A549 (cell line): ENCODE measurements around the gene ZNF135. TPM values are rescaled to one million over a fixed set of nuclear protein-coding genes. Genes with fewer than 3 reads are reported as not detected.

ENCODE experiments used
- ATAC-seq, 2 experiments: fragments of 200-7000 bp in 1 of 2; fragments of >200 bp in 1 of 2; cut with Nextera tagmentation in 1 of 2; cut with Tn5 transposase in 1 of 2; 3 replicates each; pipeline versions ENCODE4 v1.8.0 to v1.9.1; 2018 to 2020; ENCODE audit warnings: mild to moderate bottlenecking in 1 of 2, moderate library complexity in 1 of 2
- CTCF ChIA-PET: fragments of 300-600 bp; sonication (Branson Sonifier 250); formaldehyde crosslinking; extraction: SDS; loops from one replicate; lab custom pipeline; 2021; ENCODE audit warnings: antibody characterized with exemption, inconsistent platforms; lab: Yijun Ruan, JAX
- POLR2A ChIA-PET: fragments of 350-600 bp; formaldehyde crosslinking; extraction: SDS; loops from one replicate; lab custom pipeline; 2021; ENCODE audit warnings: antibody characterized with exemption, inconsistent platforms; lab: Yijun Ruan, JAX
- DNase-seq, 2 experiments: peaks; one replicate each; pipeline versions ENCODE4 v3.0.0 to v3.0.0-alpha.2; 2011 to 2016; ENCODE audit warnings: low read depth in 1 of 2, low spot score in 1 of 2
- FAIRE-seq: peaks from 2 replicates; lab custom pipeline; 2011; peaks lifted over from hg19 to GRCh38; lab: Jason Lieb, UNC
- H3K27ac ChIP-seq, 2 experiments: fragments of >200 bp; sonication (Bioruptor Twin); formaldehyde crosslinking; 3 replicates each; pipeline ENCODE4 v1.5.1; 2016 to 2017
- H3K4me1 ChIP-seq: fragments of >200 bp; sonication (Bioruptor Twin); formaldehyde crosslinking; 3 replicates; pipeline ENCODE4 v1.6.1; 2016
- H3K4me2 ChIP-seq: fragments of >200 bp; sonication (Bioruptor Twin); formaldehyde crosslinking; 3 replicates; pipeline ENCODE4 v1.6.1; 2016
- H3K4me3 ChIP-seq: fragments of >200 bp; sonication (Bioruptor Twin); formaldehyde crosslinking; 3 replicates; pipeline ENCODE4 v1.5.1; 2016
- H3K9me3 ChIP-seq: fragments of >200 bp; sonication (Bioruptor Twin); formaldehyde crosslinking; 3 replicates; pipeline ENCODE4 v1.6.1; 2016
- CHD2 ChIP-seq: fragments of 150-350 bp; IDR thresholded peaks from 2 replicates; pipeline ENCODE4 v1.6.1; 2014; ENCODE audit warnings: low read length; ENCODE audit not compliant: partially characterized antibody
- CHD4 ChIP-seq: fragments of 200-600 bp; sonication (generic); IDR thresholded peaks from 2 replicates; pipeline ENCODE4 v1.6.1; 2016; ENCODE audit warnings: antibody characterized with exemption, mild to moderate bottlenecking, borderline replicate concordance
- EP300 ChIP-seq, 2 experiments: fragments of >200 bp; sonication (Bioruptor Twin); formaldehyde crosslinking; IDR thresholded peaks; 2 replicates in 1 of 2; 3 replicates in 1 of 2; pipeline ENCODE4 v1.6.1; 2016 to 2017
- ESRRA ChIP-seq: fragments of 150-350 bp; IDR thresholded peaks from 2 replicates; pipeline ENCODE4 v1.6.1; 2014; ENCODE audit warnings: mild to moderate bottlenecking, low read length, borderline replicate concordance
- FOSL2 ChIP-seq, 2 experiments: fragments of 450-650 bp in 1 of 2; fragments of >200 bp in 1 of 2; sonication (Bioruptor Twin) in 1 of 2; formaldehyde crosslinking; IDR thresholded peaks; 2 replicates each; pipeline versions ENCODE4 v1.5.0 to v1.6.1; 2016 to 2020; ENCODE audit warnings: mild to moderate bottlenecking in 1 of 2, moderate library complexity in 1 of 2
- HES2 ChIP-seq: fragments of >200 bp; sonication (Bioruptor Twin); formaldehyde crosslinking; IDR thresholded peaks from 2 replicates; pipeline ENCODE4 v1.6.1; 2016
- HMGXB4 ChIP-seq: fragments of 250-450 bp; sonication (Bioruptor Pico); IDR thresholded peaks from 2 replicates; pipeline ENCODE4 v1.5.0; 2021; ENCODE audit warnings: mild to moderate bottlenecking, moderate library complexity, borderline replicate concordance
- HOXB5 ChIP-seq: fragments of 250-450 bp; sonication (Bioruptor Pico); IDR thresholded peaks from 2 replicates; pipeline ENCODE4 v1.5.0; 2020; ENCODE audit warnings: mild to moderate bottlenecking, moderate library complexity
- JUN ChIP-seq, 2 experiments: fragments of >200 bp; sonication (Bioruptor Twin); formaldehyde crosslinking; IDR thresholded peaks; 2 replicates in 1 of 2; 3 replicates in 1 of 2; pipeline ENCODE4 v1.6.1; 2016 to 2017
- KDM1A ChIP-seq: fragments of 200-600 bp; sonication (generic); IDR thresholded peaks from 2 replicates; pipeline ENCODE4 v1.6.1; 2016; ENCODE audit warnings: low read depth, mild to moderate bottlenecking
- MAX ChIP-seq: IDR thresholded peaks from 2 replicates; pipeline ENCODE4 v1.6.1; 2012
- NFE2L2 ChIP-seq: fragments of 150-350 bp; conservative IDR thresholded peaks from 2 replicates; pipeline ENCODE4 v1.6.1; 2014; ENCODE audit warnings: low read length
- NPAS2 ChIP-seq: fragments of 250-450 bp; sonication (Bioruptor Pico); IDR thresholded peaks from 2 replicates; pipeline ENCODE4 v1.8.0; 2022; ENCODE audit warnings: mild to moderate bottlenecking, moderate library complexity, borderline replicate concordance
- POLR2A ChIP-seq: IDR thresholded peaks from 2 replicates; pipeline ENCODE4 v1.6.1; 2012; ENCODE audit warnings: mild to moderate bottlenecking, low read length
- POLR2AphosphoS2 ChIP-seq: conservative IDR thresholded peaks from 2 replicates; pipeline ENCODE4 v1.6.1; 2012; ENCODE audit warnings: low read length, improper control_type of control experiment, inconsistent platforms
- RAD21 ChIP-seq, 2 experiments: fragments of >200 bp in 1 of 2; sonication (Bioruptor Twin) in 1 of 2; formaldehyde crosslinking in 1 of 2; IDR thresholded peaks in 1 of 2; conservative IDR thresholded peaks in 1 of 2; 2 replicates in 1 of 2; 3 replicates in 1 of 2; pipeline ENCODE4 v1.6.1; 2012 to 2018; ENCODE audit warnings: inconsistent platforms in 1 of 2
- RARB ChIP-seq: fragments of 250-450 bp; sonication (Bioruptor Pico); IDR thresholded peaks from 2 replicates; pipeline ENCODE4 v1.8.0; 2021; ENCODE audit warnings: mild to moderate bottlenecking, moderate library complexity
- RCOR1 ChIP-seq: fragments of 150-350 bp; IDR thresholded peaks from 2 replicates; pipeline ENCODE4 v1.6.1; 2014; ENCODE audit warnings: antibody characterized with exemption, low read length, low read depth
- SREBF2 ChIP-seq: fragments of 450-650 bp; IDR thresholded peaks from 2 replicates; pipeline ENCODE4 v1.6.1; 2014; ENCODE audit warnings: mild to moderate bottlenecking, moderate library complexity
- TFCP2L1 ChIP-seq: fragments of 250-450 bp; sonication (Bioruptor Pico); IDR thresholded peaks from 2 replicates; pipeline ENCODE4 v1.5.0; 2021; ENCODE audit warnings: mild to moderate bottlenecking
- ZFP36 ChIP-seq: fragments of 450-650 bp; IDR thresholded peaks from 2 replicates; pipeline ENCODE4 v1.6.1; 2014; ENCODE audit warnings: borderline replicate concordance; ENCODE audit not compliant: partially characterized antibody
- WGBS: methylation state at CpG from one replicate; pipeline ENCODE4 v1.1.6; 2017; ENCODE audit errors: missing lambda C conversion rate; 5-methylcytosine and 5-hydroxymethylcytosine counted together
- polyA plus RNA-seq, 4 experiments: library from polyadenylated mRNA; depleted of rRNA in 3 of 4; stranded (reverse); fragments of >200 nt; fragmentation: RNase III in 1 of 4; extraction: RNeasy Plus Mini Kit Qiagen cat#74134 plus additional on column Dnase treatment in 1 of 4; gene quantifications; 2 replicates in 3 of 4; 3 replicates in 1 of 4; pipeline ENCODE4 v1.2.3, GENCODE V29; 2011 to 2017
- TF ChIP-seq, protein P1 (sequence below): fragments of 450-650 bp; IDR thresholded peaks from 2 replicates; pipeline ENCODE4 v1.6.1; 2014; ENCODE audit warnings: antibody characterized with exemption
- TF ChIP-seq, protein P2 (sequence below): fragments of 150-350 bp; IDR thresholded peaks from 2 replicates; pipeline ENCODE4 v1.6.1; 2014; ENCODE audit warnings: low read depth, mild to moderate bottlenecking, low read length
- TF ChIP-seq, protein P3 (sequence below): IDR thresholded peaks from 2 replicates; pipeline ENCODE4 v1.6.1; 2012; ENCODE audit warnings: low read depth, borderline replicate concordance

ZNF135 gene
- polyA plus RNA-seq, 2 of the 4 experiments (the other 2 are of a cell fraction) = not detected

GRCh38 chr19:58010507-58010906, 48.6 kb upstream of the ZNF135 start:
- POLR2A ChIA-PET = no interaction called here
- FAIRE-seq = no peak
- WGBS = 87% methylated on average over 21 of the region's 22 CpGs
- Histone ChIP-seq H3K4me2 (no peak overlapping the region), H3K9me3 (peaks cover 86% of the 10 kb centered on the region), H3K4me3 (no peak overlapping the region)
- no peak for ATAC-seq
- TF ChIP-seq MAX = no peak
- TF ChIP-seq, all 56 proteins: peak for 0
- CTCF ChIA-PET = interaction anchor here (0.6 kb wide), 1 partner anchor 44 kb away, joined by 3 read pairs; no protein-coding TSS in a partner anchor
- no peak for DNase-seq
- H3K27ac ChIP-seq = no peak overlapping the region
- H3K4me1 ChIP-seq = no peaks in the 10 kb centered on the region

DNA sequence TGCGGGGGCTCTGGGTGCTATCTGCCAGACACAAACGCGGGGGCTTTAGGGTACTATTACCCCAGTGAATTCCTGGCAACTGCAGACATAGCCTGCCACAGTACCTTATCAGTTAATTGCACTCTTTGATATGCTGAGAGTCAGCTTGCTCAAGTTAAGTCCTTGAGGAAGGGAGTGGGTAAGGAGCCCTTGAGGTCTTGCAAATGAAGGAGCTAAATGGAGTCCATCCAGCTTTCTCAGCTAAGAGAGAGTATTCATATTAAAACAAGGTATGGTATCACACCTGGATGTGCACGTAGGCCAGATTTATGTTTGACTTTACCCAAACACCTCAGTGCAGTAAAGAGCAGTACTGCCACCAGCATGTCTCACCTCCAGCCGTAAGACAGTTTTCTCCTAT, 44.9 kb upstream of the ZNF135 start:
- Histone ChIP-seq H3K9me3 (peaks cover 84% of the 10 kb centered on the region), H3K4me1 (no peaks in the 10 kb centered on the region), H3K27ac (no peak overlapping the region), H3K4me3 (no peak overlapping the region), H3K4me2 (no peak overlapping the region)
- ChIA-PET POLR2A (no interaction called here), CTCF (interaction anchor here (0.6 to 0.7 kb wide), 3 partner anchors 15 to 359 kb away, joined by 3 to 4 read pairs (median 3); no protein-coding TSS in a partner anchor)
- FAIRE-seq = no peak
- ATAC-seq = no peak
- no peak for DNase-seq
- WGBS = 14% methylated on average over 5 of the region's 5 CpGs
- TF ChIP-seq NFE2L2 = no peak
- TF ChIP-seq, protein P1, sequence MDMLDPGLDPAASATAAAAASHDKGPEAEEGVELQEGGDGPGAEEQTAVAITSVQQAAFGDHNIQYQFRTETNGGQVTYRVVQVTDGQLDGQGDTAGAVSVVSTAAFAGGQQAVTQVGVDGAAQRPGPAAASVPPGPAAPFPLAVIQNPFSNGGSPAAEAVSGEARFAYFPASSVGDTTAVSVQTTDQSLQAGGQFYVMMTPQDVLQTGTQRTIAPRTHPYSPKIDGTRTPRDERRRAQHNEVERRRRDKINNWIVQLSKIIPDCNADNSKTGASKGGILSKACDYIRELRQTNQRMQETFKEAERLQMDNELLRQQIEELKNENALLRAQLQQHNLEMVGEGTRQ = no peak
- TF ChIP-seq FOSL2 (IDR thresholded peaks at IDR 0.05) = no peak
- no peak for TF ChIP-seq FOSL2 (CRISPR knock-in tag; IDR thresholded peaks at IDR 0.05)
- no peak for TF ChIP-seq RCOR1
- no peak for TF ChIP-seq POLR2A
- no peak for TF ChIP-seq KDM1A
- no peak for TF ChIP-seq HMGXB4 (CRISPR knock-in tag)
- no peak for TF ChIP-seq RARB
- no peak for TF ChIP-seq SREBF2

- ATAC-seq (no peak), FAIRE-seq (no peak), DNase-seq (no peak)
- Histone ChIP-seq H3K27ac (no peak overlapping the region), H3K4me1 (no peaks in the 10 kb centered on the region), H3K4me3 (no peak overlapping the region), H3K4me2 (no peak overlapping the region), H3K9me3 (peaks cover 88% of the 10 kb centered on the region)
- ChIA-PET CTCF (interaction anchor here (0.5 kb wide), 1 partner anchor 488 kb away, joined by 3 read pairs; no protein-coding TSS in a partner anchor), POLR2A (no interaction called here)
- TF ChIP-seq NPAS2 (CRISPR knock-in tag) = no peak
- no peak for TF ChIP-seq ZFP36
- no peak for TF ChIP-seq CHD2
- no peak for TF ChIP-seq RAD21 (conservative IDR thresholded peaks at IDR 0.05 in 1 of 2, IDR thresholded peaks at IDR 0.05 in 1 of 2)
- TF ChIP-seq EP300 (IDR thresholded peaks at IDR 0.05) = no peak
- TF ChIP-seq HES2 = no peak
- TF ChIP-seq, protein P2, sequence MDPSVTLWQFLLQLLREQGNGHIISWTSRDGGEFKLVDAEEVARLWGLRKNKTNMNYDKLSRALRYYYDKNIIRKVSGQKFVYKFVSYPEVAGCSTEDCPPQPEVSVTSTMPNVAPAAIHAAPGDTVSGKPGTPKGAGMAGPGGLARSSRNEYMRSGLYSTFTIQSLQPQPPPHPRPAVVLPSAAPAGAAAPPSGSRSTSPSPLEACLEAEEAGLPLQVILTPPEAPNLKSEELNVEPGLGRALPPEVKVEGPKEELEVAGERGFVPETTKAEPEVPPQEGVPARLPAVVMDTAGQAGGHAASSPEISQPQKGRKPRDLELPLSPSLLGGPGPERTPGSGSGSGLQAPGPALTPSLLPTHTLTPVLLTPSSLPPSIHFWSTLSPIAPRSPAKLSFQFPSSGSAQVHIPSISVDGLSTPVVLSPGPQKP = no peak
- no peak for TF ChIP-seq HMGXB4 (CRISPR knock-in tag)
- TF ChIP-seq ESRRA = no peak
- TF ChIP-seq JUN (IDR thresholded peaks at IDR 0.05) = no peak
- no peak for TF ChIP-seq POLR2AphosphoS2
- no peak for TF ChIP-seq TFCP2L1 (CRISPR knock-in tag)
- TF ChIP-seq HOXB5 (CRISPR knock-in tag) = no peak
- no peak for TF ChIP-seq CHD4
- TF ChIP-seq, protein P3, sequence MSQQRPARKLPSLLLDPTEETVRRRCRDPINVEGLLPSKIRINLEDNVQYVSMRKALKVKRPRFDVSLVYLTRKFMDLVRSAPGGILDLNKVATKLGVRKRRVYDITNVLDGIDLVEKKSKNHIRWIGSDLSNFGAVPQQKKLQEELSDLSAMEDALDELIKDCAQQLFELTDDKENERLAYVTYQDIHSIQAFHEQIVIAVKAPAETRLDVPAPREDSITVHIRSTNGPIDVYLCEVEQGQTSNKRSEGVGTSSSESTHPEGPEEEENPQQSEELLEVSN = no peak
- 14% methylated on average over 7 of the region's 7 CpGs for WGBS
These were observed 39.0 kb upstream of the ZNF135 start for GRCh38 chr19:58020129-58020528.
